ENCODE results near the gene MS4A2.
"Not testable (repeated sequence)": the region's sequence is repeated elsewhere in the genome, so short reads cannot be mapped to it uniquely, and the experiment has no call there.

Gene MS4A2

DNA sequence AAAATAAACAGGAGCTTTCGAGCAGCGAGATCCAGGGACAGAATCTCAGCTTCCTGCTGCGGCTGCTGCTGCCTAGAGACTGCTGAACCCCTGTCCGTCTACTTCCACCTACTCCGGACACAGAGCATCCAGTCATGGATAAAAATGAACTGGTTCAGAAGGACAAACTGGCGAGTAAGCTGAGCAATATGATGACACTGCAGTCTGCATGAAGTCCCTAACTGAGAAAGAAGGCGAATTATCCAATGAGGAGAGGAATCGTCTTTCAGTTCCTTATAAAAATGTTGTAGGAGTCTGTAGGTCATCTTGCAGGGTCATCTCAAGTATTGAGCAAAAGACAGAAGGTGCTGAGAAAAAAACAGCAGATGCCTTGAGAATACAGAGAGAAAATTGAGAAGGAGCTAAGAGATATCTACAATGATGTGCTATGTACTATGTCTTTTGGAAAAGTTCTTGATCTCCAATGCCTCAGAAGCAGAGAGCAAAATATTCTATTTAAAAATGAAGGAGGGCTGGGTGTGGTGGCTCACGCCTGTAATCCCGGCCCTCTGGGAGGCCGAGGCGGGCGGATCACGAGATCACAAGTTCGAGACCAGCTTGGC is 11.1 kb upstream of the MS4A2 start:
- Histone ChIP-seq H3K4me3 (ENCODE audit: low read depth in 1 of 2, low read length in 2 of 2) (no peak overlapping the region), H3K4me1 (ENCODE audit: insufficient read depth, low read length) (no peaks in the 10 kb centered on the region), H3K36me3 (ENCODE audit: insufficient read depth, low read length) (no peaks in the 10 kb centered on the region), H3K27ac (ENCODE audit: low read depth, low read length) (no peak overlapping the region), H3K9me3 (ENCODE audit: low read length) (no peaks in the 10 kb centered on the region), H3K9ac (ENCODE audit: low read length) (no peak overlapping the region), H3K27me3 (ENCODE audit: control insufficient read depth in 1 of 2, insufficient read depth in 2 of 2, low read length in 2 of 2) (no peaks in the 10 kb centered on the region)

DNA sequence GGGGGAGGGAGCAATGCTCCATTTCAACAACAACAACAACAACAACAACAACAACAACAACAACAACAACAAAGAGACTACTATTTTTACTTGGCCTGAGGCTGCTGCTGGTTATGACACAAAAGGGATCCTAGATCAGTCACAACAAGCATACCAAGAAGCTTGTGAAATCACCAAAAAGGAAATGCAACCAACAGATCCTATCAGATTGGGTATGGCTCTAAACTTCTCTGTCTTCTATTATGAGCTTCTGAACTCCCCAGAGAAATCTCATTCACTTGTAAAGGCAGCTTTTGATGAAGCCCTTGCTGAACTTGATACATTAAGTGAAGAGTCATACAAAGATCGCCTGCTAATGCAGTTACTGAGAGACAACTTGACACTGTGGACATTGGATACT is 10.5 kb upstream of the MS4A2 start:
- Histone ChIP-seq H3K27me3 (ENCODE audit: control insufficient read depth in 1 of 2, insufficient read depth in 2 of 2, low read length in 2 of 2) (no peaks in the 10 kb centered on the region), H3K4me3 (ENCODE audit: low read depth in 1 of 2, low read length in 2 of 2) (no peak overlapping the region), H3K27ac (ENCODE audit: low read depth, low read length) (no peak overlapping the region), H3K9me3 (ENCODE audit: low read length) (no peaks in the 10 kb centered on the region), H3K36me3 (ENCODE audit: insufficient read depth, low read length) (no peaks in the 10 kb centered on the region), H3K9ac (ENCODE audit: low read length) (no peak overlapping the region), H3K4me1 (ENCODE audit: insufficient read depth, low read length) (no peaks in the 10 kb centered on the region)

DNA sequence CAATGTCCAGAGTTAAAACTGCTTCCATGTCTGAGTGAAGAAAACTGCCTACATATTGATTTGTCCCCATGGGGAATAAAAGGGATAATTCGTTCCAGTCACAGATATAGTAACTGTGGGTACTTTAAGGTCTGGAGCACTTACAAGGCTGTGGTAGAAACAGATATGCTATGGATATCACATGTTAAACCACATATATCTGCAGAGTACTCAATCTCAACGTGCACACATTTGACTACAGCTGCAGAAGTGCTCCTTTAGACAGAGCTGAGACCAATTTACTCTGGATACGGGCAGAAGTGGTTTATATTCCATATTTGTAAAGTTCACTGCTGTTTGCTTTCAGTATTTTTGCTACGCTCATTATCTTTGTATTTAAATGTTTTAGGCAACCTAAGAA is 9.7 kb upstream of the MS4A2 start:
- H3K4me3 ChIP-seq (ENCODE audit: low read depth in 1 of 2, low read length in 2 of 2), result no peak overlapping the region
- no peaks in the 10 kb centered on the region for H3K36me3 ChIP-seq (ENCODE audit: insufficient read depth, low read length)
- no peaks in the 10 kb centered on the region for H3K27me3 ChIP-seq (ENCODE audit: control insufficient read depth in 1 of 2, insufficient read depth in 2 of 2, low read length in 2 of 2)
- H3K9me3 ChIP-seq (ENCODE audit: low read length), result no peaks in the 10 kb centered on the region
- no peak overlapping the region for H3K9ac ChIP-seq (ENCODE audit: low read length)
- H3K4me1 ChIP-seq (ENCODE audit: insufficient read depth, low read length), result no peaks in the 10 kb centered on the region
- H3K27ac ChIP-seq (ENCODE audit: low read depth, low read length), result no peak overlapping the region

DNA sequence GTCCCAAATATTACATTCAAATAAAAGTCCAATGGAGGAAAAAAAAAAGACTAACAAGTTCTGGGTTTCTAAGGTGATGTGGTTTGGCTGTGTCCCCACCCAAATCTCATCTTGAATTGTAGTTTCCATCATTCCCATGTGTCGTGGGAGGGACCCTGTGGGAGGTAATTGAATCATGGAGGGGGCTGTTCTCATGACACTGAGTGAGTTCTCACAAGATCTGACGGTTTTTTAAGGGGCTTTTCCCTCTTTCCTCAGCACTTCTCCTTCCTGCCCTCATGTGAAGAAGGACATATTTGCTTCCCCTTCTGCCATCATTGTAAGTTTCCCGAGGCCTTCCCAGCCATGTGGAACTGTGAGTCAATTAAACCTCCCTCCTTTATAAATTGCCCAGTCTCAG is 7.9 kb upstream of the MS4A2 start:
- H3K27me3 ChIP-seq (ENCODE audit: control insufficient read depth in 1 of 2, insufficient read depth in 2 of 2, low read length in 2 of 2), result no peaks in the 10 kb centered on the region
- no peak overlapping the region for H3K4me3 ChIP-seq (ENCODE audit: low read depth in 1 of 2, low read length in 2 of 2)
- no peaks in the 10 kb centered on the region for H3K36me3 ChIP-seq (ENCODE audit: insufficient read depth, low read length)
- no peaks in the 10 kb centered on the region for H3K9me3 ChIP-seq (ENCODE audit: low read length)
- no peak overlapping the region for H3K9ac ChIP-seq (ENCODE audit: low read length)
- no peak overlapping the region for H3K27ac ChIP-seq (ENCODE audit: low read depth, low read length)
- H3K4me1 ChIP-seq (ENCODE audit: insufficient read depth, low read length), result no peaks in the 10 kb centered on the region

DNA sequence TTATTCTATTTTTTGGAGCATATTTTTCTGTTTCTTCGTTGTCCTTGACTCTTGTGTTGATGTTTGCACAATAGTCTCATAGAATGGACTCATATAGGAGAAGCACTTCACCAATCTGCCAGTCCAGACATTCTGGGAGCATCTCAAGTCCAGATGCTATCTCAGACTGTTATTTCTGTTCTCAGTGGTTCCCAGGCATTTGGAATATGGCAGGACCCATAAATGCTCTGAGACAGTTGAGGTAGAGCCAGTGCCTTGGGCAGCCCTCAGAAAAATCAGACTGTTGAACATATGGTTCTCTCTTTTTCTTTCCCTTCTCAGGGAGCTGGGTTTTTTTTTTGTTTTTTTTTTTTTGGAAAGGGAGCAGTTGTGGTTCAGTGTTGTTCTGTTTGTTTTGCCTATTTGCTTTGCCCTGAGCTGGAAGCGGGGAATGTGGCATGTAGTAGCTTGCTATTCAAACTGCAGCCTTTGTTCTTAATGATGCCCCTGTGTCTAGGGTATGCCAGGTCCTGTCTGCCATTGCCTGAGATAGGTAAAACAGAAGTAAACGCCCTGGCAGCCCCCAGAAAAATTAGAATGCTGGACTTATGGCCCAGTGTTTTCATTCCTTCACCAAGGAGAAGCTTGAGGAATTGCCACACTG is 3.7 kb upstream of the MS4A2 start:
- Histone ChIP-seq H3K27ac (ENCODE audit: low read depth, low read length) (no peak overlapping the region), H3K27me3 (ENCODE audit: control insufficient read depth in 1 of 2, insufficient read depth in 2 of 2, low read length in 2 of 2) (no peaks in the 10 kb centered on the region), H3K9ac (ENCODE audit: low read length) (no peak overlapping the region), H3K9me3 (ENCODE audit: low read length) (no peaks in the 10 kb centered on the region), H3K36me3 (ENCODE audit: insufficient read depth, low read length) (no peaks in the 10 kb centered on the region), H3K4me1 (ENCODE audit: insufficient read depth, low read length) (no peaks in the 10 kb centered on the region), H3K4me3 (ENCODE audit: low read depth in 1 of 2, low read length in 2 of 2) (no peak overlapping the region)

DNA sequence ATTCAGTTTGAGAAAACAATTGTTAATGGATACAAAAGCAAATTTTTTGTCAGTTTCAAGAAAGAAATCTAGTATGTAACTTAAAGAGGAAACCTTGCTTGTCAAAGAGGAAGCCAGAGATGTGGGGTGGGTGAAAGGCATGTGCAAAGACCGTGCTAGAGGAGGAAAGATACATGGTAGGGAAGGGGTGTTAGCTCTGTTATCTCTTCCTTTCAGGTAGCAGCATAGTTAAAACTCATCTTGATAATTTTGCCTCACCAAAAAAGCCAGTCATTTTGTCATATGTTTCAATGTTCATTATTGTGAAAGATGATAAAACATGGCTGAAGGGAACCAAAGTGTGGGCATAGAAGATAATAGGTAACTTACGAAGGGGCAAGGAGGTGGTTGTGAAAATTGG is 2.6 kb upstream of the MS4A2 start:
- no peaks in the 10 kb centered on the region for H3K4me1 ChIP-seq (ENCODE audit: insufficient read depth, low read length)
- no peak overlapping the region for H3K27ac ChIP-seq (ENCODE audit: low read depth, low read length)
- no peaks in the 10 kb centered on the region for H3K27me3 ChIP-seq (ENCODE audit: control insufficient read depth in 1 of 2, insufficient read depth in 2 of 2, low read length in 2 of 2)
- H3K9me3 ChIP-seq (ENCODE audit: low read length), result no peaks in the 10 kb centered on the region
- no peak overlapping the region for H3K4me3 ChIP-seq (ENCODE audit: low read depth in 1 of 2, low read length in 2 of 2)
- no peak overlapping the region for H3K9ac ChIP-seq (ENCODE audit: low read length)
- H3K36me3 ChIP-seq (ENCODE audit: insufficient read depth, low read length), result no peaks in the 10 kb centered on the region

DNA sequence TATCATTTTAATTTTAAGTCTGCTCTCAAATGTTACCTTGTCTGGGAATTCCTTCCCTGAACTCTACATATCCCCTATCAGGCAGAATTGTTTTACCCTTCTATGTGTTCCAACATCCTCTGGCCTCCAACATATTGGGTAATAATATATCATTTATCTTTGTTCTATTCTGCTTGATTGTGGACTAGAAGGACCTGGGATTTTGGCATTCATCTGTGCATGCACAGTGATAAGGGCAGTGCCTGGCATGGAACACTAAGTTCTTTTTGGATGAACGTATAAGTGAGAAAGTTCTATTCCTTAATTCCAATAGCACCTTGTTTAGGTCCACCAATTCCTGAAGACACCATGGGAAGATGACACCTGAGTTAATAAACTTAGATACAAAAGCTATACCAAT is 1.2 kb upstream of the MS4A2 start:
- H3K9ac ChIP-seq (ENCODE audit: low read length), result no peak overlapping the region
- no peak overlapping the region for H3K4me3 ChIP-seq (ENCODE audit: low read depth in 1 of 2, low read length in 2 of 2)
- H3K36me3 ChIP-seq (ENCODE audit: insufficient read depth, low read length), result no peaks in the 10 kb centered on the region
- no peak overlapping the region for H3K27ac ChIP-seq (ENCODE audit: low read depth, low read length)
- no peaks in the 10 kb centered on the region for H3K27me3 ChIP-seq (ENCODE audit: control insufficient read depth in 1 of 2, insufficient read depth in 2 of 2, low read length in 2 of 2)
- H3K4me1 ChIP-seq (ENCODE audit: insufficient read depth, low read length), result no peaks in the 10 kb centered on the region
- no peaks in the 10 kb centered on the region for H3K9me3 ChIP-seq (ENCODE audit: low read length)

DNA sequence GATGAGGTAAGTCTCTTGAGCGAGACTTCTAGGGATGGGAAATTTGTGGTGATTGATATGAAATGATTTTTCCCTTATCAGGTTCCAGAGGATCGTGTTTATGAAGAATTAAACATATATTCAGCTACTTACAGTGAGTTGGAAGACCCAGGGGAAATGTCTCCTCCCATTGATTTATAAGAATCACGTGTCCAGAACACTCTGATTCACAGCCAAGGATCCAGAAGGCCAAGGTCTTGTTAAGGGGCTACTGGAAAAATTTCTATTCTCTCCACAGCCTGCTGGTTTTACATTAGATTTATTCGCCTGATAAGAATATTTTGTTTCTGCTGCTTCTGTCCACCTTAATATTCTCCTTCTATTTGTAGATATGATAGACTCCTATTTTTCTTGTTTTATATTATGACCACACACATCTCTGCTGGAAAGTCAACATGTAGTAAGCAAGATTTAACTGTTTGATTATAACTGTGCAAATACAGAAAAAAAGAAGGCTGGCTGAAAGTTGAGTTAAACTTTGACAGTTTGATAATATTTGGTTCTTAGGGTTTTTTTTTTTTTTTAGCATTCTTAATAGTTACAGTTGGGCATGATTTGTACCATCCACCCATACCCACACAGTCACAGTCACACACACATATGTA is 7.1 kb downstream of the MS4A2 start:
- Histone ChIP-seq H3K4me3 (ENCODE audit: low read depth in 1 of 2, low read length in 2 of 2) (no peak overlapping the region), H3K27me3 (ENCODE audit: control insufficient read depth in 1 of 2, insufficient read depth in 2 of 2, low read length in 2 of 2) (no peaks in the 10 kb centered on the region), H3K4me1 (ENCODE audit: insufficient read depth, low read length) (no peaks in the 10 kb centered on the region), H3K9me3 (ENCODE audit: low read length) (no peaks in the 10 kb centered on the region), H3K27ac (ENCODE audit: low read depth, low read length) (no peak overlapping the region), H3K36me3 (ENCODE audit: insufficient read depth, low read length) (no peaks in the 10 kb centered on the region), H3K9ac (ENCODE audit: low read length) (no peak overlapping the region)

DNA sequence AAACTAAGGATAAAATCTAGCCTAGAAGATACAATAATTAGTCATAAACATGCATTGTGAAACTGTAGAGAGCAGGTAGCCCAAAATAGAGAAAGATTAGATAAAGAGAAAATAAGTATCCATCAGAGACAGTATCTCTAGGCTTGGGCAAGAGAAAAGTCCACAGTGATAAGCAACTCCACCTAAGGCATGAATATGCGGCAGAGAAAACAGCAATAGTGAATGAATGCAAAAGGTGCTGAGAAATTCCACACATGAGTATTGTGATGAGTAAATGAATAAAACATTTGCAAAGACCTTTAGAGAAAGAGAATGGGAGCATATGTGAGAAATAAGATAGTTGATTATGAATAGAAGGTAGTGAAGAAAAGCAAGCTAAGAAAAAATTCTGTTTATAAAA is 8.7 kb downstream of the MS4A2 start:
- no peaks in the 10 kb centered on the region for H3K36me3 ChIP-seq (ENCODE audit: insufficient read depth, low read length)
- H3K9ac ChIP-seq (ENCODE audit: low read length), result no peak overlapping the region
- no peak overlapping the region for H3K27ac ChIP-seq (ENCODE audit: low read depth, low read length)
- H3K4me1 ChIP-seq (ENCODE audit: insufficient read depth, low read length), result no peaks in the 10 kb centered on the region
- H3K27me3 ChIP-seq (ENCODE audit: control insufficient read depth in 1 of 2, insufficient read depth in 2 of 2, low read length in 2 of 2), result no peaks in the 10 kb centered on the region
- no peak overlapping the region for H3K4me3 ChIP-seq (ENCODE audit: low read depth in 1 of 2, low read length in 2 of 2)
- no peaks in the 10 kb centered on the region for H3K9me3 ChIP-seq (ENCODE audit: low read length)

DNA sequence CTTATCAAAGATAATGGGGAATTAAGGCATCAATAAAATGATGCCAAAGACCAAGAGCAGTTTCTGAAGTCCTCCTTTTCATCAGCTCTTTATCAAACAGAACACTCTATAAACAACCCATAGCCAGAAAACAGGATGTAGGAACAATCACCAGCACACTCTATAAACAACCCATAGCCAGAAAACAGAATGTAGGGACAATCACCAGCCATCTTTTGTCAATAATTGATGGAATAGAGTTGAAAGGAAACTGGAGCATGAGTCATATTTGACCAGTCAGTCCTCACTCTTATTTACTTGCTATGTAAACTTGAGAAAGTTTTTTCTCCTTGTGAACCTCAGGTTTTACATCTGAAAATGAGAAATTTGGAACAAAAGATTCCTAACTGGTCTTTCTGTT is 10.0 kb downstream of the MS4A2 start:
- Histone ChIP-seq H3K9me3 (ENCODE audit: low read length) (no peaks in the 10 kb centered on the region), H3K4me1 (ENCODE audit: insufficient read depth, low read length) (no peaks in the 10 kb centered on the region), H3K9ac (ENCODE audit: low read length) (no peak overlapping the region), H3K36me3 (ENCODE audit: insufficient read depth, low read length) (no peaks in the 10 kb centered on the region), H3K27me3 (ENCODE audit: control insufficient read depth in 1 of 2, insufficient read depth in 2 of 2, low read length in 2 of 2) (no peaks in the 10 kb centered on the region), H3K4me3 (ENCODE audit: low read depth in 1 of 2, low read length in 2 of 2) (no peak overlapping the region), H3K27ac (ENCODE audit: low read depth, low read length) (no peak overlapping the region)

DNA sequence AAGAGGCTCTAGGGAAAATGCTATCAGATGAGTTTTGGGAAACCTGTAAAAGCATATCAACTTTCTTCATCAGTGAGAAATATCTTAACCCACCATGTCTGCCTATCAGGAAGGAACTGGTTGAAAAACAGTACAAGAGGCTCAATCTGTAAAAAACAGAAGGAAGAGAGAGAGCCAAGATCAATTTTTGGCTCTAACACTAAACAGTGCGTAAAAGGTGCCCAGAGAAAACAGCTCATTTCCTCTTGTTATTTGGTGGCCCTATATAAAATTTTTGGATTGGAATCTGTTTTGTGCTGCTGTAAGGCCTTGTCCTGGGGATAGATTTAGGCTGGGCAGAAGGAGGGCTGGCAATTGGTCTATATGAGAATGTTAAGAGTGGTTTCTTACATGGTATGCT is 12.1 kb downstream of the MS4A2 start:
- H3K4me1 ChIP-seq (ENCODE audit: insufficient read depth, low read length), result no peaks in the 10 kb centered on the region
- no peak overlapping the region for H3K27ac ChIP-seq (ENCODE audit: low read depth, low read length)
- no peaks in the 10 kb centered on the region for H3K36me3 ChIP-seq (ENCODE audit: insufficient read depth, low read length)
- no peak overlapping the region for H3K9ac ChIP-seq (ENCODE audit: low read length)
- no peaks in the 10 kb centered on the region for H3K9me3 ChIP-seq (ENCODE audit: low read length)
- H3K4me3 ChIP-seq (ENCODE audit: low read depth in 1 of 2, low read length in 2 of 2), result no peak overlapping the region
- H3K27me3 ChIP-seq (ENCODE audit: control insufficient read depth in 1 of 2, insufficient read depth in 2 of 2, low read length in 2 of 2), result no peaks in the 10 kb centered on the region

DNA sequence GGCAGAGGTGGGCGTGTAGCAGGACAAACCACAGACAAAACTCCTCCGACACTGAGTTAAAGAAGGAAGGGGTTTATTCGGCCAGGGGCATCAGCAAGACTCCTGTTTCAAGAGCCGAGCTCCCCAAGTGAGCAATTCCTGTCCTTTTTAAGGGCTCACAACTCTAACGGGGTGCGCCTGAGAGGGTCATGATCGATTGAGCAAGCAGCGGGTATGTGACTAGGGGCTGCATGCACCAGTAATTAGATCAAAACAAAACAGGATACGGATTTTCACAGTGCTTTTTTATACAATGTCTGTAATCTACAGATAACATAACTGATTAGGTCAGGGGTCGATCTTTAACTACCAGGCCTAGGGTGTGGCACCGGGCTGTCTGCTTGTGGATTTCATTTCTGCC is 12.9 kb downstream of the MS4A2 start:
- H3K4me1 ChIP-seq (ENCODE audit: insufficient read depth, low read length); H3K9me3 ChIP-seq (ENCODE audit: low read length); H3K4me3 ChIP-seq (ENCODE audit: low read depth in 1 of 2, low read length in 2 of 2); H3K27ac ChIP-seq (ENCODE audit: low read depth, low read length); H3K9ac ChIP-seq (ENCODE audit: low read length); H3K36me3 ChIP-seq (ENCODE audit: insufficient read depth, low read length); H3K27me3 ChIP-seq (ENCODE audit: control insufficient read depth in 1 of 2, insufficient read depth in 2 of 2, low read length in 2 of 2): not testable (repeated sequence)

Measured in muscle layer of colon (tissue), 2 donors.